Uterus (tissue), 4 donors: ENCODE measurements around the gene WNT8A. TPM values are rescaled to one million over a fixed set of nuclear protein-coding genes. Genes with fewer than 3 reads are reported as not detected.

ENCODE experiments used
- DNase-seq, 2 donors: peaks; one replicate each; pipeline ENCODE4 v3.0.0-alpha.2; 2019 to 2020
- H3K27ac ChIP-seq, 2 donors: fragments of 200-600 bp; sonication (generic); 1 replicate in 1 of 2; 2 replicates in 1 of 2; pipeline ENCODE4 v1.5.1; 2016 to 2018
- H3K27me3 ChIP-seq, 2 donors: fragments of 200-600 bp; sonication (generic); one replicate each; pipeline ENCODE4 v1.5.1; 2018 to 2019; ENCODE audit warnings: control low read depth in 1 of 2
- H3K36me3 ChIP-seq, 2 donors: fragments of 200-600 bp; sonication (generic); one replicate each; pipeline ENCODE4 v1.5.1; 2019; ENCODE audit warnings: control low read depth in 1 of 2
- H3K4me1 ChIP-seq, 2 donors: fragments of 200-600 bp; sonication (generic); one replicate each; pipeline ENCODE4 v1.5.1; 2018 to 2019; ENCODE audit warnings: control low read depth in 1 of 2
- H3K4me3 ChIP-seq, 2 donors: fragments of 200-600 bp; sonication (generic); 1 replicate in 1 of 2; 2 replicates in 1 of 2; pipeline ENCODE4 v1.5.1; 2018 to 2019; ENCODE audit warnings: mild to moderate bottlenecking in 1 of 2
- H3K9me3 ChIP-seq, 2 donors: fragments of 200-600 bp; sonication (generic); one replicate each; pipeline ENCODE4 v1.5.1; 2019; ENCODE audit warnings: control low read depth in 1 of 2
- CTCF ChIP-seq, 4 experiments: fragments of 200-600 bp in 2 of 4; fragments of 450-650 bp in 2 of 4; sonication (generic) in 2 of 4; IDR thresholded peaks; one replicate each; pipeline ENCODE4 v1.5.1; 2016 to 2019; ENCODE audit warnings: antibody characterized with exemption in 4 of 4, mild to moderate bottlenecking in 2 of 4, moderate library complexity in 1 of 4
- POLR2A ChIP-seq, 2 donors: fragments of 450-650 bp; IDR thresholded peaks; one replicate each; pipeline ENCODE4 v1.6.1; 2016; ENCODE audit warnings: antibody characterized with exemption in 2 of 2, mild to moderate bottlenecking in 1 of 2, moderate library complexity in 1 of 2
- intact Hi-C: fragments of 100-400 bp; cut with DNase I; formaldehyde crosslinking; loops from one replicate; pipeline ENCODE4 v1.15.1; 2023; ENCODE audit warnings: low total_unique reads
- total RNA-seq, 4 donors: library from RNA; depleted of rRNA in 3 of 4; stranded (reverse); fragments of >200 nt in 3 of 4; gene quantifications; one replicate each; pipeline versions ENCODE4 v1.1.0 to v1.2.4, GENCODE V29; 2014 to 2023
- donor health status: DM: yes; HTN: yes; CAD: no.

The WNT8A gene
- total RNA-seq, 4 donors from 2014 or later, result not detected

GRCh38 chr5:138102454-138103318 lies 18.9 kb downstream of the WNT8A start:
- no peak overlapping the region for H3K27ac ChIP-seq
- no peaks in the 10 kb centered on the region for H3K9me3 ChIP-seq
- no peaks in the 10 kb centered on the region for H3K36me3 ChIP-seq
- H3K27me3 ChIP-seq, result no peaks in the 10 kb centered on the region
- no peaks in the 10 kb centered on the region for H3K4me1 ChIP-seq
- DNase-seq, result no peak
- intact Hi-C loops, result no loop called here
- H3K4me3 ChIP-seq, result no peak overlapping the region
- TF ChIP-seq POLR2A (IDR thresholded peaks at IDR 0.05) (no peak), CTCF (IDR thresholded peaks at IDR 0.05) (no peak)

DNA sequence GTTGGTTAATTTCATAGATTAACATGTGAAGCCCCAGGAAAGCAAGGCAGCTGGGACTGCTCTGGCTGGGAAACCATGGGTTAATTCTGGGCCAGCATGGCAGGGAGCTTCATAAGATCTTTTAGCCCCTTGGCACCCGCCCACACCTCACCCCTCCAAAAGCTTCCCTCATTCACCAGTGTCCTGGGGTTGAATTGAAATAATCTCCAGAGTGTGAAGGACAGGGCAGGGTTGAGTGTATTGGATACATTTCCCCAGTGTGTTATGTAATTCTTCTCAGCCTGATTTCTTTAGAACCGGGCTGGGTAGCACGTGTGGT lies 19.4 kb downstream of the WNT8A start:
- Histone ChIP-seq H3K9me3 (no peaks in the 10 kb centered on the region), H3K27ac (no peak overlapping the region), H3K4me1 (no peaks in the 10 kb centered on the region), H3K4me3 (no peak overlapping the region), H3K36me3 (no peaks in the 10 kb centered on the region), H3K27me3 (no peaks in the 10 kb centered on the region)
- DNase-seq, result no peak
- intact Hi-C loops, result no loop called here
- no peak for TF ChIP-seq CTCF (IDR thresholded peaks at IDR 0.05)
- TF ChIP-seq POLR2A (IDR thresholded peaks at IDR 0.05), result no peak

- H3K4me3 ChIP-seq, result no peak overlapping the region
- no peaks in the 10 kb centered on the region for H3K9me3 ChIP-seq
- no peak overlapping the region for H3K27ac ChIP-seq
- intact Hi-C loops, result no loop called here
- no peaks in the 10 kb centered on the region for H3K36me3 ChIP-seq
- TF ChIP-seq POLR2A (IDR thresholded peaks at IDR 0.05), result no peak
- no peak for DNase-seq
- no peaks in the 10 kb centered on the region for H3K27me3 ChIP-seq
- H3K4me1 ChIP-seq, result no peaks in the 10 kb centered on the region
Measured at GRCh38 chr5:138105709-138106108, 21.9 kb downstream of the WNT8A start.

DNA sequence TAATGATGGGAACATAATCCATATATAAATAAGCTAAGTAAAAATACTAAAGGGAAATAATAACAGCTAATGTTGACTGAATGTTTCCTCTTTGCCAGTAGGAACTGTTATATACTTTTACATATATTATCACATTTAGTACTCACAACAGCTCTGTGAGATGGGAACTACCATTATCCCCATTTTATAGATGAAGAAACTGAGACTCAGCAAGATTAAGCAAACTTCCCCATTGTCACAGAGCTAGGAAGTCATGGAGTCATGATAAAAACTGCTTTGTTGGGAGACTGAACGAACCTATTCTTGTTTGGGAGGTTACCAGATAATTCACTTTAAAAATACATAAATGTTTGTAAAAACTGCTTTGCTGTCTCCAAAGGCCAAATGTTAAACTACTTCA lies 23.4 kb downstream of the WNT8A start:
- Histone ChIP-seq H3K9me3 (no peaks in the 10 kb centered on the region), H3K36me3 (no peaks in the 10 kb centered on the region), H3K27ac (no peak overlapping the region), H3K4me1 (no peaks in the 10 kb centered on the region), H3K4me3 (no peak overlapping the region), H3K27me3 (no peaks in the 10 kb centered on the region)
- DNase-seq, result no peak
- no peak for TF ChIP-seq CTCF (IDR thresholded peaks at IDR 0.05)
- no peak for TF ChIP-seq POLR2A (IDR thresholded peaks at IDR 0.05)
- intact Hi-C loops, result no loop called here

- no peaks in the 10 kb centered on the region for H3K4me1 ChIP-seq
- H3K27me3 ChIP-seq, result no peaks in the 10 kb centered on the region
- no peaks in the 10 kb centered on the region for H3K9me3 ChIP-seq
- no peak for DNase-seq
- no peaks in the 10 kb centered on the region for H3K36me3 ChIP-seq
- no peak overlapping the region for H3K27ac ChIP-seq
- intact Hi-C loops, result no loop called here
- no peak overlapping the region for H3K4me3 ChIP-seq
- TF ChIP-seq POLR2A (IDR thresholded peaks at IDR 0.05) (no peak), CTCF (IDR thresholded peaks at IDR 0.05) (no peak)
Measured at GRCh38 chr5:138109463-138110265, 25.8 kb downstream of the WNT8A start.
